Inferior parietal cortex (tissue), 1 donor: ENCODE measurements around the gene DPM1.

Source experiments
- DNase-seq: peaks from one replicate; pipeline ENCODE4 v3.0.0-alpha.2; 2016; ENCODE audit errors: extremely low spot score

Gene DPM1

GRCh38 chr20:50957798-50958614 lies at the start of gene DPM1:
Gene DPM1 (minus strand): TSS chr20:50958532. CDS start chr20:50958523, 9 bp downstream.
- peak; percentile 22 for DNase-seq

GRCh38 chr20:51005214-51005613 lies 46.9 kb upstream of the DPM1 start:
- DNase-seq: no peak

GRCh38 chr20:51004781-51005180 lies 46.4 kb upstream of the DPM1 start:
- DNase-seq: no peak

- no peak for DNase-seq
These were observed 46.0 kb upstream of the DPM1 start for GRCh38 chr20:51004305-51004727.

- DNase-seq: no peak
These were observed 45.4 kb upstream of the DPM1 start for GRCh38 chr20:51003753-51004152.

- DNase-seq: no peak
These were observed 44.3 kb upstream of the DPM1 start for GRCh38 chr20:51002633-51003032.

- DNase-seq: no peak
These were observed 43.3 kb upstream of the DPM1 start for GRCh38 chr20:51001430-51002265.

- no peak for DNase-seq
These were observed 41.0 kb upstream of the DPM1 start for GRCh38 chr20:50999355-50999754.

- no peak for DNase-seq
These were observed 38.9 kb upstream of the DPM1 start for GRCh38 chr20:50996901-50997865.

- DNase-seq: no peak
These were observed 37.2 kb upstream of the DPM1 start for GRCh38 chr20:50995506-50995905.

GRCh38 chr20:50993876-50994275 lies 35.5 kb upstream of the DPM1 start:
- no peak for DNase-seq

GRCh38 chr20:50992733-50993457 lies 34.6 kb upstream of the DPM1 start:
- peak; percentile 30 for DNase-seq

- DNase-seq: no peak
These were observed 34.0 kb upstream of the DPM1 start for GRCh38 chr20:50992336-50992732.

- DNase-seq: no peak
These were observed 32.7 kb upstream of the DPM1 start for GRCh38 chr20:50991076-50991475.

GRCh38 chr20:50987493-50988210 lies 29.3 kb upstream of the DPM1 start:
- peak; percentile 95 for DNase-seq

GRCh38 chr20:50983321-50983720 lies 25.0 kb upstream of the DPM1 start:
- DNase-seq: no peak

GRCh38 chr20:50982363-50982762 lies 24.0 kb upstream of the DPM1 start:
- no peak for DNase-seq

- DNase-seq: no peak
These were observed 23.3 kb upstream of the DPM1 start for GRCh38 chr20:50981714-50982048.

- DNase-seq: peak; percentile 77
These were observed 22.8 kb upstream of the DPM1 start for GRCh38 chr20:50980851-50981713.
